Jurkat, Clone E6-1 (cell line): ENCODE data around the gene TULP4.
A peak's percentile ranks its signal among the peaks of the same experiment; 100 is the strongest.

ENCODE experiments used
- DNase-seq: peaks from one replicate; pipeline ENCODE4 v3.0.0-alpha.2; 2011; ENCODE audit warnings: low read depth, low spot score
- H3K4me3 ChIP-seq: 2 replicates; pipeline ENCODE4 v1.5.1; 2011; ENCODE audit warnings: mild to moderate bottlenecking, low read length, control low read depth, moderate library complexity

The TULP4 gene

DNA sequence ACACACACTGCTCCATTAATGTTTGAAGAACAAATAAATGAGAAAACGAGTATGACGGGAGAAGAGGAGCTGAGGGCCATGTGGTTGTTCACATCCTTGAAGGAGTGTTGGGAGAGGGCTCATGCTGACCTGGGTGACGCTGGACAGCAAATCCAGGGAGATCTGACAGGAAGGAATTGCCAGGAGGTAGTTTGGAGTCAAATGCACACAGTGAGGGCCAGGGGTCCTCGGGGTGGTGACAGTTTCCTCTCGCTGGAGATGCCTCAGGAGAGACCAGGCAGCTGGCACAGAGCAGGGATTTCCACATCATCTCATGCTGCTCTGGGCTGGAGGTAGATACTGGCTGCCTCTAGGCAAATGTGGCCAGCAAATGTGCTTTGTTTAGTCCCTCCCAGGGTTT is 245.7 kb downstream of the TULP4 start:
- DNase-seq, result no peak
- H3K4me3 ChIP-seq, result no peak overlapping the region

DNA sequence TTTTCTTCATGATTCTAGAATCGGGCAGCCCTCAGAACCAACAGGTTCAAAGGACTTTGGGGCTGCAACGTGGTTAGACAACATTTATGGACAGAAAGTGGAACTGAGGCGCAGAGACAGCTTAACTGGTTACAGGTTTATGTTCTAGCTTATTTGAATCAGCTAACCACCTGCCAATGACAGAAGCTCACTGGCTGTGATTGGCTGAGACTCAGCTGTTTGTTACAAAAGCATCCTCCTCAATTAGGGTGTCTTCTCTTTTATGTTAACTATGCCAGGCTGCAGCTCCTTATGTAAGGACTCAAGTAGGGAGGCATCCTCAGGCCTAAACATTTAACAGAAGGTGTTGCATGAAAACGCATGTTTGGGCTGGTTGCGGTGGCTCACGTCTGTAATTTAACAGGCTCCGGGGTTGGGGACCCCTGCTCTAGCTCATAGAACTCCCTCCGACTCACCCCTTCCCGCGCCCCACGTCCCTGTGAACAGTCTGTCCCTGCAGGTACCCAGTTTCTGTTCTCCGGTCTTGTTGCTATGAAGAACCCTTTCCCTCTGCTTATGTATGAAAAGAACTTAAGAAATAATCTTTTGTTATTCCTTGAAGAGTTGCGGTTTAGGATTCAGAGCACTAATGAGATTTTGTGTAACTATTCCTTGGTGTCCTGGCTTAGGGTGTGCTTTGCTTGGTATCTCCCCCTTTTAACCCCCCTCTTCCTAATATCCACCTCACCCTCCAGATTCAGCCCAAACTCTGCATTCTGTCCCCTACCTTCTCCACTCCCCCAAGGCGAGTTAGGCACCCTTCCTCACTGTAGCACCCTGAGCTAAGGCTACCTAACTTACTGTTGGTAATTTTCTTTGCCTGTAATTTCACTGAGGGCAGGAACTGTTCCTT is 246.4 kb downstream of the TULP4 start:
- no peak for DNase-seq
- H3K4me3 ChIP-seq, result no peak overlapping the region

DNA sequence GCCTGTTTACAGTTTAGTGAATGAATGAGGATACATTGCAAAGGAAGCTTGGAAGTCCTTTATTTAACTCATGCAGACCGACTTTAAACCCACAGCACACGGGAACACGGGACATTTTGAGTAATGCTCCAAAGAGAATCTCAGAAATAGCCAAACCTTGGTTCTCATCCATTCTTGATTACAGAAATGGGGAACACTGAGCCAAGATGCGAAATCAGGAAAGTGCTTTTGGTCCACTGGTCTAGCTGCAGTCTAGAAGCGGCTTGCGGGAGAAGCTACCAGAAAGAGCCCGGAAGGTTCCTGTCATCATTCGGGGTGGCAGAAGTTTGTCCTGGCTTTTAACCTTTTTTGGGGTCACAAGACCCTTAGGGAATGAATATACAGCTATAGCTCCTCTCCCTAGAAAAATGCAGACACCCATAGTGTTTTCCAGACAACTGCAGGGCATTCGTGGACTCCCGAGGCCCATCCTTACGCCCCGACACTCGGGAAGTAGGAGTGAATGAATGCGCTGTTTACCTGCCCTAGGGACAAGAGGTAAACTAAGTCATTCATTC is 247.2 kb downstream of the TULP4 start:
- H3K4me3 ChIP-seq, result peak overlapping the region; percentile 55
- DNase-seq, result no peak

DNA sequence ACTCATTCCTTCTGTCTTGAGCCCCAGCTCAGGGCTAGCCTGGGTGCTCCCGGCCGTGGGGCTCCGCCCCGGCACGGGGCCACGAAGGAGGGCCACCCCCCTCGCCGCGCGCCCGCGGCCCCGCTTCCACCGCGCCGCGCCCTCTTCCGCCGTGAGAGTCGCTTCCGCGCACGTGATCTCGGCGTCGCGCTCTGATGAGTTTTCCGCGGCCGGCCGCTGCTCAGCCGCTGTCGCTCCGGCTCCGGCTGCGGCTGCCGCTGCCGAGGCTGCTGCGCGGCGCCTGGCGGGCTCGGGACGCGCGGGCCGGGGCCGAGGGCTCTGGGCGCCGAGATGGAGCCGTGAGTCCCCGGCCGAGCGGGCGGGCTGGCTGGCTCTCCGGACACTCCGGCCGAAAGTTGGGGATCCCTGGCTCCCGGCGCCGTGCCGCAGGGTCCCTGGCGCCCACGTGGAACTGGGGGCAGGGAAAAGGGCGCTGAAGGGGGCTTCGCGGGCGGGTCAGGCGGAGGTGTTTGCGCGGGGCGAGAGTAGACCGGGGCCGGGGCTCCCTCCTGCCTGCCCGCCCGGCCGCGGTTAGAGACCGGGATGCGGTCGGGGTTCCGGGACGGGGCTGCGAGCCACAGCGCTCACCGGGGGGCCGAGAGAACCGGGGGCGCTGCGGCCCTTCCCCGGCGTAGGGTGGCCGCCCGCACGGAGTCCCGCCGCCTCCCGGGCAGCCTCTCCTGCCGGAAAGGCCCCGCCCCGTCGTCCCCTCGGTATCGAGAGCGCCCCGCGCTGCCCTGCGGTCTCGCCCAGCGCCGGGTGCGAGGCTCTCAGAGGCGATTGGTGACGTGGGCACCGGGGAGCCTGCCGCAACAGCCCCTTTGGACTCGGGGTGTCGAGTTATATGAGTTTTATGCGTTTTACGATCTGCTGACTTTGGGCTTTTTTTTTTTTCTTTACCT is 247.9 kb downstream of the TULP4 start, which contains the start of gene TMEM181:
TSS of gene TMEM181 (plus strand) at position 197 of the 941 bp plus-strand sequence. CDS start at position 331, 134 bp downstream.
- peak; percentile 72 for DNase-seq
- H3K4me3 ChIP-seq, result peak within 1 kb of the TSS; percentile 70

DNA sequence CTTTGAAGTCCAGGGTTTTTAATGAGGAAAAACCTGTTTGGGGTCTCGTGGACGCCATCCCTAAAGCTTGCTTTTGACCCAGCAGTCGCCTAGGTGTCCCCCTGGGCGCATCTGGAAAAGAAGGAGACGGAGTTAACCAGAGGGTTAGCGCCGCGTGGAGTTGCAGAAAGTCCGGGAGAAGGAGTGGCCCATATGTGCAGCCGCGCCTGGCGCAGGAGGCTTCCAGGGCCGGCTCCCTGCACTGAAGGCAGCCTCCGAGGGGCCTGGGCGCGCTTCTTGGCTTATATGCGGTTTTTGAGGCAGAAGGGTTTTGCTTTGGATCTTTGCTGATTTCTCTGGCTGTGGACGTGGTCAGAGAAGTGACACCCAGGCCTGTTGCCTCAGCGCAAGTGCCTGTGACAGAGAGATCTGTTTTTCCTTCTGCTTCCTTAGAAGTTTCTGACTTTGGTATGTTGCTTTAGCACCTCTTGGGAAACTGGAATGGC is 248.6 kb downstream of the TULP4 start:
- no peak for DNase-seq
- peak overlapping the region; percentile 70 for H3K4me3 ChIP-seq
